Measurements from ENCODE around the gene GPS1.

Gene GPS1

GRCh38 chr17:82081966-82082365, 30.3 kb downstream of the GPS1 start:
- DNase-seq = no peak
- in situ Hi-C loops (cut with HindIII; ENCODE audit: low pct_ligation_motif_present, low pct_unique_long_range_greater_than_20kb, low sequenced_read_pairs) = no loop called here

- in situ Hi-C loops (cut with HindIII; ENCODE audit: low pct_ligation_motif_present, low pct_unique_long_range_greater_than_20kb, low sequenced_read_pairs) = no loop called here
- DNase-seq = no peak
Observed at GRCh38 chr17:82082456-82082855, 30.8 kb downstream of the GPS1 start.

- in situ Hi-C loops (cut with HindIII; ENCODE audit: low pct_ligation_motif_present, low pct_unique_long_range_greater_than_20kb, low sequenced_read_pairs) = no loop called here
- no peak for DNase-seq
Observed at GRCh38 chr17:82083009-82083408, 31.3 kb downstream of the GPS1 start.

GRCh38 chr17:82083533-82084359, 32.0 kb downstream of the GPS1 start:
- DNase-seq = no peak
- in situ Hi-C loops (cut with HindIII; ENCODE audit: low pct_ligation_motif_present, low pct_unique_long_range_greater_than_20kb, low sequenced_read_pairs) = no loop called here

- DNase-seq = no peak
- in situ Hi-C loops (cut with HindIII; ENCODE audit: low pct_ligation_motif_present, low pct_unique_long_range_greater_than_20kb, low sequenced_read_pairs) = no loop called here
Observed at GRCh38 chr17:82084373-82085030, 32.8 kb downstream of the GPS1 start.

- in situ Hi-C loops (cut with HindIII; ENCODE audit: low pct_ligation_motif_present, low pct_unique_long_range_greater_than_20kb, low sequenced_read_pairs) = no loop called here
- DNase-seq = no peak
Observed at GRCh38 chr17:82085031-82085861, 33.5 kb downstream of the GPS1 start.

- in situ Hi-C loops (cut with HindIII; ENCODE audit: low pct_ligation_motif_present, low pct_unique_long_range_greater_than_20kb, low sequenced_read_pairs) = no loop called here
- DNase-seq = no peak
Observed at GRCh38 chr17:82085931-82086764, 34.5 kb downstream of the GPS1 start.

GRCh38 chr17:82086941-82087906, 35.5 kb downstream of the GPS1 start:
- in situ Hi-C loops (cut with HindIII; ENCODE audit: low pct_ligation_motif_present, low pct_unique_long_range_greater_than_20kb, low sequenced_read_pairs) = no loop called here
- DNase-seq = no peak

GRCh38 chr17:82087961-82088837, 36.5 kb downstream of the GPS1 start:
- in situ Hi-C loops (cut with HindIII; ENCODE audit: low pct_ligation_motif_present, low pct_unique_long_range_greater_than_20kb, low sequenced_read_pairs) = no loop called here

GRCh38 chr17:82088838-82089722, 37.4 kb downstream of the GPS1 start:
- no peak for DNase-seq
- in situ Hi-C loops (cut with HindIII; ENCODE audit: low pct_ligation_motif_present, low pct_unique_long_range_greater_than_20kb, low sequenced_read_pairs) = no loop called here

More at GRCh38 chr17:82087961-82088837, 36.5 kb downstream of the GPS1 start:
- DNase-seq = no peak

- DNase-seq = no peak
- in situ Hi-C loops (cut with HindIII; ENCODE audit: low pct_ligation_motif_present, low pct_unique_long_range_greater_than_20kb, low sequenced_read_pairs) = no loop called here
Observed at GRCh38 chr17:82089723-82090548, 38.2 kb downstream of the GPS1 start.

- no peak for DNase-seq
- in situ Hi-C loops (cut with HindIII; ENCODE audit: low pct_ligation_motif_present, low pct_unique_long_range_greater_than_20kb, low sequenced_read_pairs) = no loop called here
Observed at GRCh38 chr17:82090549-82091263, 39.0 kb downstream of the GPS1 start.

- DNase-seq = no peak
- in situ Hi-C loops (cut with HindIII; ENCODE audit: low pct_ligation_motif_present, low pct_unique_long_range_greater_than_20kb, low sequenced_read_pairs) = no loop called here
Observed at GRCh38 chr17:82091264-82092066, 39.8 kb downstream of the GPS1 start.
